Measurements from ENCODE around the gene MARF1. TPM values are rescaled to one million over a fixed set of nuclear protein-coding genes. Genes with fewer than 3 reads are reported as not detected.

Gene MARF1
- total and polyA plus RNA-seq, 9 donors, result 23.1 to 95.7 (median 71.8) TPM

DNA sequence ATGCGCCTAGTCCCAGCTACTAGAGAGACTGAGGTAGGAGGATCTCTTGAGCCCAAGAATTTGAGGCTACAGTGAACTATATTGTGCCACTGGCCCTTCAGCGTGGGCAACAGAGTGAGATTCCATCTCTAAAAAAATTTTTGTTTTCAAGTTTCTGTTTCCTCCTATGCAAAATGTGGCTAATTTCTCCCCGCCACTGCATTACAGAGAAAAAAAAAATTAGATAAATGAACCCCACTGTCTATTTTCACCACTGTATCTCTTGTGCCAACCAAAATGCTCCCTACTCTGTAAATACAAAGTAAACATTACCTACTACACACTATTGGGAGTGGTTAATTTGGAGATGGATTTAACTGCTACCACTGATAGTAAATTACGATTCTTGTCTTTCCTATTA, 2.0 kb downstream of the MARF1 start:
- H3K27ac ChIP-seq, result no peak overlapping the region
- intact Hi-C loops (cut with DNase I), result loop anchor here in 1 of 4 donors (5.0 kb wide), 1 partner anchor 66 kb away; no protein-coding TSS in a partner anchor
- no peaks in the 10 kb centered on the region for H3K36me3 ChIP-seq
- no peak for DNase-seq
- no peak overlapping the region for H3K4me3 ChIP-seq
- H3K27me3 ChIP-seq, result no peaks in the 10 kb centered on the region
- TF ChIP-seq POLR2A (IDR thresholded peaks at IDR 0.05) (no peak), EP300 (IDR thresholded peaks at IDR 0.05) (no peak), CTCF (IDR thresholded peaks at IDR 0.05) (no peak)
- peaks cover 3% of the 10 kb centered on the region for H3K4me1 ChIP-seq (ENCODE audit: insufficient read depth)
- no peaks in the 10 kb centered on the region for H3K9me3 ChIP-seq
- WGBS, 3 donors, result 77 to 86% (median 85%) methylated on average over 4 of the region's 4 CpGs

GRCh38 chr16:15639061-15639568, 3.8 kb downstream of the MARF1 start:
- Histone ChIP-seq H3K27ac (no peak overlapping the region), H3K36me3 (no peaks in the 10 kb centered on the region), H3K4me3 (no peak overlapping the region), H3K9me3 (no peaks in the 10 kb centered on the region), H3K4me1 (ENCODE audit: insufficient read depth) (peaks cover 3% of the 10 kb centered on the region), H3K27me3 (no peaks in the 10 kb centered on the region)
- 84 to 91% (median 87%) methylated on average over 11 of the region's 11 CpGs for WGBS, 3 donors
- intact Hi-C loops (cut with DNase I), result no loop called here
- no peak for DNase-seq
- TF ChIP-seq CTCF (IDR thresholded peaks at IDR 0.05) (no peak), POLR2A (IDR thresholded peaks at IDR 0.05) (no peak), EP300 (IDR thresholded peaks at IDR 0.05) (no peak)

DNA sequence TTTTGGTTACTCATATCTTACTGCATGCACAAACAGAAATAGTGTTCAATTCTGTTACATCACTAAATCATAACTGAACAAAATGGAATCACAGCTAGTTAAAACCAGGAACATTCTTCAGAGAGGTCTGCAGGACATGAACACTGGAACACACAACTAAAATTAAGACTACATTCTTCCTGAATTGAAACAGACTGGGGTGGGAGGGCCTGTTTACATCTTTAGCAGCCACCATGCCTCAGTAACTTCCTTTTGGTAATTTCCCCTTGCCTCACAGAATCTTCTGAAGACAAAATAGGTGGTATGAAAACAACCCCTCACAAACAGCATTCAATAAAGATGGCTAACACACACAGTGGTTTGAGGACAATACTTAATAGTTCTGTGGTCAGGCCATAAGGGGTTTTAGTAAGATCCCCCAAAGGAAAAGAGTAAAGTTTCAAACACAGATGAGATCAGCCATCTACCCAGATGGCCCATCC, 6.5 kb downstream of the MARF1 start:
- Histone ChIP-seq H3K4me3 (no peak overlapping the region), H3K36me3 (no peaks in the 10 kb centered on the region), H3K4me1 (ENCODE audit: insufficient read depth) (no peaks in the 10 kb centered on the region), H3K27ac (no peak overlapping the region), H3K27me3 (no peaks in the 10 kb centered on the region), H3K9me3 (no peaks in the 10 kb centered on the region)
- DNase-seq, result no peak
- intact Hi-C loops (cut with DNase I), result no loop called here
- TF ChIP-seq POLR2A (IDR thresholded peaks at IDR 0.05) (no peak), CTCF (IDR thresholded peaks at IDR 0.05) (no peak), EP300 (IDR thresholded peaks at IDR 0.05) (no peak)

DNA sequence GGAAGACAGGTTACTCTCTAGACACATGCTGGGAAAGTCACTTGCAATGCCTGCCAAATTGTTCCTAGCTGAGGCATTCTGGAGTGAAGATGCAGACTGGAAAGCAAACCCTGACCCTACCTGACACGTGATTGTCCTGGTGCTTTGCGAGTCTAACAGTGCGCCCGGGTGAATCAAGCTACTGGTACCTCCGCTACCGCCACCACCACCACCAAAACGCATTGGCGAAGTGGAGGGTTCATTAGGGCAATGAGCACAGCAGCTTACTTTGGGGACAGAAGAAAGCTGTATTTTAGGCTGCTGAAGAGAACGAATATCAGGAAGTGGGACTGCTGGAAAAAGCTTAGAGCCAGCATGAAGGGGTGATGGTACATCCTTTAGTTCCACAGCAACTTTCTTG, 7.0 kb downstream of the MARF1 start:
- Histone ChIP-seq H3K27ac (no peak overlapping the region), H3K27me3 (no peaks in the 10 kb centered on the region), H3K4me1 (ENCODE audit: insufficient read depth) (no peaks in the 10 kb centered on the region), H3K4me3 (no peak overlapping the region), H3K36me3 (no peaks in the 10 kb centered on the region), H3K9me3 (no peaks in the 10 kb centered on the region)
- TF ChIP-seq CTCF (IDR thresholded peaks at IDR 0.05) (no peak), POLR2A (IDR thresholded peaks at IDR 0.05) (no peak), EP300 (IDR thresholded peaks at IDR 0.05) (no peak)
- 93 to 96% (median 93%) methylated on average over 9 of the region's 9 CpGs for WGBS, 3 donors
- intact Hi-C loops (cut with DNase I), result no loop called here
- no peak for DNase-seq
